ENCODE measurements around the gene ACTL7B.

DNA sequence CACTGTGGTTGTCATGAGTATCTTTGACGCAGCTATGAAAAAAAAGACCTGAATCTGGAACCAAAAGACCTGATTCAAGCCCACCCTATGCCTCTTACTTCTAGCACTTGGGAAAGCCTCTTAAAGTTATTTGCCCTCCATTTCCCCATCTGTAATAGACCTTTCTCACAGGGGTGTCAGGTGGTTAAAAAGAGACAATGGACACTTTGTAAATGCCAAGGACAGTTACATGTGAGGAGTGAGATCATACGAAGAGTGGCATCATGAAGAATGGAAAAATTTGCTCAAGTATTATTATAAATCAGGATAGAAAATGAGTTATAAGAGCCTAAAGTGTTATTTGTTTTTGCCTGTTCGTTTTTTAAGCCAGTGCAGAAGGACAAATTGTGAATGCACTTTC lies 46.5 kb downstream of the ACTL7B start:
- TF ChIP-seq, protein P1, sequence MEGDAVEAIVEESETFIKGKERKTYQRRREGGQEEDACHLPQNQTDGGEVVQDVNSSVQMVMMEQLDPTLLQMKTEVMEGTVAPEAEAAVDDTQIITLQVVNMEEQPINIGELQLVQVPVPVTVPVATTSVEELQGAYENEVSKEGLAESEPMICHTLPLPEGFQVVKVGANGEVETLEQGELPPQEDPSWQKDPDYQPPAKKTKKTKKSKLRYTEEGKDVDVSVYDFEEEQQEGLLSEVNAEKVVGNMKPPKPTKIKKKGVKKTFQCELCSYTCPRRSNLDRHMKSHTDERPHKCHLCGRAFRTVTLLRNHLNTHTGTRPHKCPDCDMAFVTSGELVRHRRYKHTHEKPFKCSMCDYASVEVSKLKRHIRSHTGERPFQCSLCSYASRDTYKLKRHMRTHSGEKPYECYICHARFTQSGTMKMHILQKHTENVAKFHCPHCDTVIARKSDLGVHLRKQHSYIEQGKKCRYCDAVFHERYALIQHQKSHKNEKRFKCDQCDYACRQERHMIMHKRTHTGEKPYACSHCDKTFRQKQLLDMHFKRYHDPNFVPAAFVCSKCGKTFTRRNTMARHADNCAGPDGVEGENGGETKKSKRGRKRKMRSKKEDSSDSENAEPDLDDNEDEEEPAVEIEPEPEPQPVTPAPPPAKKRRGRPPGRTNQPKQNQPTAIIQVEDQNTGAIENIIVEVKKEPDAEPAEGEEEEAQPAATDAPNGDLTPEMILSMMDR (IDR thresholded peaks at IDR 0.05): no peak
- TF ChIP-seq EP300 (IDR thresholded peaks at IDR 0.05) (no peak), POLR2AphosphoS5 (IDR thresholded peaks at IDR 0.05) (no peak), POLR2A (IDR thresholded peaks at IDR 0.05) (no peak)
